ENCODE data around the gene SPN.
"Not testable (repeated sequence)": the region's sequence is repeated elsewhere in the genome, so short reads cannot be mapped to it uniquely, and the experiment has no call there.

SPN gene

GRCh38 chr16:29694384-29695195 lies 31.5 kb downstream of the SPN start:
- no peak overlapping the region for H3K4me3 ChIP-seq (ENCODE audit: low read depth, low read length)
- no peak for DNase-seq (ENCODE audit: low read depth)
- TF ChIP-seq CTCF (conservative IDR thresholded peaks at IDR 0.05; ENCODE audit: low read depth, low read length) = no peak

- not testable (repeated sequence) for DNase-seq (ENCODE audit: low read depth); H3K4me3 ChIP-seq (ENCODE audit: low read depth, low read length)
These were observed 32.6 kb downstream of the SPN start for GRCh38 chr16:29695675-29696074.

- DNase-seq (ENCODE audit: low read depth) = no peak
- H3K4me3 ChIP-seq (ENCODE audit: low read depth, low read length) = no peak overlapping the region
- TF ChIP-seq CTCF (conservative IDR thresholded peaks at IDR 0.05; ENCODE audit: low read depth, low read length) = no peak
These were observed 33.9 kb downstream of the SPN start for GRCh38 chr16:29696881-29697331.

GRCh38 chr16:29697391-29697790 lies 34.3 kb downstream of the SPN start:
- no peak overlapping the region for H3K4me3 ChIP-seq (ENCODE audit: low read depth, low read length)
- no peak for TF ChIP-seq CTCF (conservative IDR thresholded peaks at IDR 0.05; ENCODE audit: low read depth, low read length)
- no peak for DNase-seq (ENCODE audit: low read depth)

- no peak overlapping the region for H3K4me3 ChIP-seq (ENCODE audit: low read depth, low read length)
- TF ChIP-seq CTCF (conservative IDR thresholded peaks at IDR 0.05; ENCODE audit: low read depth, low read length) = no peak
- DNase-seq (ENCODE audit: low read depth) = no peak
These were observed 35.0 kb downstream of the SPN start for GRCh38 chr16:29698042-29698441.

- DNase-seq (ENCODE audit: low read depth) = no peak
- TF ChIP-seq CTCF (conservative IDR thresholded peaks at IDR 0.05; ENCODE audit: low read depth, low read length) = no peak
- no peak overlapping the region for H3K4me3 ChIP-seq (ENCODE audit: low read depth, low read length)
These were observed 35.7 kb downstream of the SPN start for GRCh38 chr16:29698484-29699323.

GRCh38 chr16:29699324-29700219 lies 36.5 kb downstream of the SPN start:
- TF ChIP-seq CTCF (conservative IDR thresholded peaks at IDR 0.05; ENCODE audit: low read depth, low read length) = no peak
- no peak overlapping the region for H3K4me3 ChIP-seq (ENCODE audit: low read depth, low read length)
- DNase-seq (ENCODE audit: low read depth) = no peak
